NB4 (cell line): ENCODE measurements around the gene HAPLN2.

ENCODE experiments used
- MYC ChIP-seq: IDR thresholded peaks from 2 replicates; pipeline ENCODE4 v1.6.1; 2011; ENCODE audit warnings: low read depth, low read length
- POLR2A ChIP-seq: IDR thresholded peaks from 2 replicates; pipeline ENCODE4 v1.6.1; 2011; ENCODE audit warnings: mild to moderate bottlenecking; ENCODE audit not compliant: insufficient read length; ENCODE audit errors: extremely low read depth
- TF ChIP-seq, protein P1 (sequence below): IDR thresholded peaks from one replicate; pipeline ENCODE4 v1.5.1; 2012; ENCODE audit warnings: low read depth, low read length
- TF ChIP-seq, protein P2 (sequence below): IDR thresholded peaks from 2 replicates; pipeline ENCODE4 v1.6.1; 2011; ENCODE audit warnings: low read depth, low read length

DNA sequence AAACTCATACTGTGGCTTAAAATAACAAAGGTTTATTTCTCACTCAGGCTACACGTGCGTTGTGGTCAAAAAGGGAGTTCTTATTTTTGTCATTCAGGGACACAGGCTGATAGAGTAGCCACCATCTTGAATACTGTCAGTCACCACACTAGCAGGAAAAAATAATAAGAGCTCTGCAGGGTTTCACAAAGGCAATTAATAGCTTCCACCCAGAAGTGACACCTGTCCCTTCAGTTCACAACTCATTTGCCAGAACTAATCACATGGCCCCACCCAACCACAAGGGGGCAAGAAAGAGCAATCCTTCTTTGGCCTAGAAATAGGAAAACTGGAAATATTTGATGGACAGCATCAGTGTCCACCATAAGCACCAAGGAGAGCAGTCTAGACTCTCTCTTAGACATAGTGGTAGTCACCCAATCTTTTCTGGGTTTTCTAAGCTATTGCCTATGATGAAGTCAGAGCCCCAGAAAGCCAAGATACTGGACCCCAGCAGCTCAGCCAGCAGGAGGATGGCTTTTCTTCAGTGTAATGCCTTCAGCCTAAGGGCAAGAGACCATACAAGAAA is 8.2 kb downstream of the HAPLN2 start:
- TF ChIP-seq, protein P1, sequence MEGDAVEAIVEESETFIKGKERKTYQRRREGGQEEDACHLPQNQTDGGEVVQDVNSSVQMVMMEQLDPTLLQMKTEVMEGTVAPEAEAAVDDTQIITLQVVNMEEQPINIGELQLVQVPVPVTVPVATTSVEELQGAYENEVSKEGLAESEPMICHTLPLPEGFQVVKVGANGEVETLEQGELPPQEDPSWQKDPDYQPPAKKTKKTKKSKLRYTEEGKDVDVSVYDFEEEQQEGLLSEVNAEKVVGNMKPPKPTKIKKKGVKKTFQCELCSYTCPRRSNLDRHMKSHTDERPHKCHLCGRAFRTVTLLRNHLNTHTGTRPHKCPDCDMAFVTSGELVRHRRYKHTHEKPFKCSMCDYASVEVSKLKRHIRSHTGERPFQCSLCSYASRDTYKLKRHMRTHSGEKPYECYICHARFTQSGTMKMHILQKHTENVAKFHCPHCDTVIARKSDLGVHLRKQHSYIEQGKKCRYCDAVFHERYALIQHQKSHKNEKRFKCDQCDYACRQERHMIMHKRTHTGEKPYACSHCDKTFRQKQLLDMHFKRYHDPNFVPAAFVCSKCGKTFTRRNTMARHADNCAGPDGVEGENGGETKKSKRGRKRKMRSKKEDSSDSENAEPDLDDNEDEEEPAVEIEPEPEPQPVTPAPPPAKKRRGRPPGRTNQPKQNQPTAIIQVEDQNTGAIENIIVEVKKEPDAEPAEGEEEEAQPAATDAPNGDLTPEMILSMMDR, result peak; percentile 84
- TF ChIP-seq POLR2A (no peak), MYC (no peak)
- TF ChIP-seq, protein P2, sequence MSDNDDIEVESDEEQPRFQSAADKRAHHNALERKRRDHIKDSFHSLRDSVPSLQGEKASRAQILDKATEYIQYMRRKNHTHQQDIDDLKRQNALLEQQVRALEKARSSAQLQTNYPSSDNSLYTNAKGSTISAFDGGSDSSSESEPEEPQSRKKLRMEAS, result peak; percentile 87
